ENCODE results near the gene ZBTB48.

Gene ZBTB48

GRCh38 chr1:6577831-6578525 is 1.8 kb upstream of the ZBTB48 start:
- H3K27me3 ChIP-seq (ENCODE audit: control insufficient read depth, insufficient read depth, low read length), result no peaks in the 10 kb centered on the region
- H3K36me3 ChIP-seq (ENCODE audit: control insufficient read depth, low read depth, low read length), result no peaks in the 10 kb centered on the region
- H3K9ac ChIP-seq (ENCODE audit: low read length), result no peak overlapping the region
- no peak overlapping the region for H3K27ac ChIP-seq (ENCODE audit: low read length)
- H3K4me3 ChIP-seq (ENCODE audit: low read length), result no peak overlapping the region
- no peaks in the 10 kb centered on the region for H3K9me3 ChIP-seq (ENCODE audit: control insufficient read depth, low read depth, low read length)
- H3K4me1 ChIP-seq (ENCODE audit: control insufficient read depth, low read depth, low read length), result peaks cover 5% of the 10 kb centered on the region

DNA sequence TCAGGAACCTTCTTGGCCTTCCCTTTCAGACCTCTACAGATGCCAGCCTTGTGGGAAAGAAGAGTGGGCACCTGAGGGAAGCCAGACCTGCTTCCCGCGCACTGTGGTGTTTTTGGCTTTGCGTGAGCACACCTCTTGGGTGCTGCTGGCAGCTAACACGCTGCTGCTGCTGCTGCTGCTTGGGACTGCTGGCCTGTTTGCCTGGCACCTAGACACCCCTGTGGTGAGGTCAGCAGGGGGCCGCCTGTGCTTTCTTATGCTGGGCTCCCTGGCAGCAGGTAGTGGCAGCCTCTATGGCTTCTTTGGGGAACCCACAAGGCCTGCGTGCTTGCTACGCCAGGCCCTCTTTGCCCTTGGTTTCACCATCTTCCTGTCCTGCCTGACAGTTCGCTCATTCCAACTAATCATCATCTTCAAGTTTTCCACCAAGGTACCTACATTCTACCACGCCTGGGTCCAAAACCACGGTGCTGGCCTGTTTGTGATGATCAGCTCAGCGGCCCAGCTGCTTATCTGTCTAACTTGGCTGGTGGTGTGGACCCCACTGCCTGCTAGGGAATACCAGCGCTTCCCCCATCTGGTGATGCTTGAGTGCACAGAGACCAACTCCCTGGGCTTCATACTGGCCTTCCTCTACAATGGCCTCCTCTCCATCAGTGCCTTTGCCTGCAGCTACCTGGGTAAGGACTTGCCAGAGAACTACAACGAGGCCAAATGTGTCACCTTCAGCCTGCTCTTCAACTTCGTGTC is 995 bp upstream of the ZBTB48 start:
- Histone ChIP-seq H3K27me3 (ENCODE audit: control insufficient read depth, insufficient read depth, low read length) (no peaks in the 10 kb centered on the region), H3K36me3 (ENCODE audit: control insufficient read depth, low read depth, low read length) (no peaks in the 10 kb centered on the region), H3K9ac (ENCODE audit: low read length) (peak overlapping the region; percentile 28), H3K27ac (ENCODE audit: low read length) (no peak overlapping the region), H3K9me3 (ENCODE audit: control insufficient read depth, low read depth, low read length) (no peaks in the 10 kb centered on the region), H3K4me1 (ENCODE audit: control insufficient read depth, low read depth, low read length) (peaks cover 5% of the 10 kb centered on the region), H3K4me3 (ENCODE audit: low read length) (peak overlapping the region; percentile 75)

DNA sequence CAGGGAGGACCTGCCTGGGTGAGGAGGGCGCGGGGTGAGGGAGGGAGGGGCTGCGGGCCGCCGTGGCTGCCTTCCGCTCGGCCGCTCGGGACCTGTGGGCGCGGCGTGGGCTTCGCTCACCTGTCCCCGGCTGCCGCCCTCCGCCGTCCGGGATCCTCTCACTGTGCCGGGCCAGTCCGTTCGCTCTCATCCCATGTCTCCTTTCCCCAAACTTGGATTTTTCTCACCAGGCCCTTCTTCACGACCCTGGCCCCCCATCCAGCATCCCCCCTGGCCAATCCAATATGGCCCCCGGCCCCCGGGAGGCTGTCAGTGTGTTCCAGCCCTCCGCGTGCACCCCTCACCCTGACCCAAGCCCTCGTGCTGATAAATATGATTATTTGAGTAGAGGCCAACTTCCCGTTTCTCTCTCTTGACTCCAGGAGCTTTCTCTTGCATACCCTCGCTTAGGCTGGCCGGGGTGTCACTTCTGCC is 362 bp downstream of the ZBTB48 start:
- H3K36me3 ChIP-seq (ENCODE audit: control insufficient read depth, low read depth, low read length), result no peaks in the 10 kb centered on the region
- H3K27ac ChIP-seq (ENCODE audit: low read length), result no peak overlapping the region
- no peaks in the 10 kb centered on the region for H3K9me3 ChIP-seq (ENCODE audit: control insufficient read depth, low read depth, low read length)
- H3K4me1 ChIP-seq (ENCODE audit: control insufficient read depth, low read depth, low read length), result peaks cover 5% of the 10 kb centered on the region
- peak overlapping the region; percentile 75 for H3K4me3 ChIP-seq (ENCODE audit: low read length)
- peak overlapping the region; percentile 46 for H3K9ac ChIP-seq (ENCODE audit: low read length)
- H3K27me3 ChIP-seq (ENCODE audit: control insufficient read depth, insufficient read depth, low read length), result no peaks in the 10 kb centered on the region

GRCh38 chr1:6580593-6581409 is 1.0 kb downstream of the ZBTB48 start:
- no peak overlapping the region for H3K27ac ChIP-seq (ENCODE audit: low read length)
- no peaks in the 10 kb centered on the region for H3K9me3 ChIP-seq (ENCODE audit: control insufficient read depth, low read depth, low read length)
- H3K4me3 ChIP-seq (ENCODE audit: low read length), result peak overlapping the region; percentile 75
- no peaks in the 10 kb centered on the region for H3K27me3 ChIP-seq (ENCODE audit: control insufficient read depth, insufficient read depth, low read length)
- peaks cover 5% of the 10 kb centered on the region for H3K4me1 ChIP-seq (ENCODE audit: control insufficient read depth, low read depth, low read length)
- H3K36me3 ChIP-seq (ENCODE audit: control insufficient read depth, low read depth, low read length), result no peaks in the 10 kb centered on the region
- H3K9ac ChIP-seq (ENCODE audit: low read length), result peak overlapping the region; percentile 46

DNA sequence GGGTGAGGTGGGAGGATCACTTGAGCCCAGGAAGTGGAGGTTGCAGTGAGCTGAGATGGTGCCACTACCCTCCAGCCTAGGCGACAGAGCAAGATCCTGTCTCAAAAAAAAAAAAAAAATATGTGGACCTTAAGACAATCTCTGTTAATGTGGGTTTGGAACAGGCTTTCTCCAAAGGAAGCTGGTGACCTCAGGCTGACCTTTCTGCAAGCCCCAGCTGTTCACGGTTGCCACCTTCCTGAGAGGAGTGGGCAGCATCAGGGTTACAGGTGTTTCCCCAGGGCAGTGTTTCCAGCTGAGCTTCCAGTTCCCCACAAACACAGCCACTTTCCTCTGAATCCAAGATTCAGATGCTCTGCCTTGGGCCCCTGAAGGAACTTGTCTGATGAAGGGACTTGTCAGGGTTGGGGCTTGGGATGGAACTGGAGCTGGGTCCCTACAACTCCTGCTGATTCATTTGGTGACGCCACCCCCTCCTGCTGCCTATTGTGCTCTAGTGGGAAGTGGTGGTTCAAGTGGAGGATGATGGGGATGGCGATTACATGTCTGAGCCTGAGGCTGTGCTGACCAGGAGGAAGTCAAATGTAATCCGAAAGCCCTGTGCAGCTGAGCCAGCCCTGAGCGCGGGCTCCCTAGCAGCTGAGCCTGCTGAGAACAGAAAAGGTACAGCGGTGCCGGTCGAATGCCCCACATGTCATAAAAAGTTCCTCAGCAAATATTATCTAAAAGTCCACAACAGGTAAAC is 1.9 kb downstream of the ZBTB48 start:
- Histone ChIP-seq H3K9me3 (ENCODE audit: control insufficient read depth, low read depth, low read length) (no peaks in the 10 kb centered on the region), H3K27ac (ENCODE audit: low read length) (no peak overlapping the region), H3K36me3 (ENCODE audit: control insufficient read depth, low read depth, low read length) (no peaks in the 10 kb centered on the region), H3K27me3 (ENCODE audit: control insufficient read depth, insufficient read depth, low read length) (no peaks in the 10 kb centered on the region), H3K4me3 (ENCODE audit: low read length) (no peak overlapping the region), H3K9ac (ENCODE audit: low read length) (no peak overlapping the region), H3K4me1 (ENCODE audit: control insufficient read depth, low read depth, low read length) (peaks cover 5% of the 10 kb centered on the region)

- Histone ChIP-seq H3K27ac (ENCODE audit: low read length) (no peak overlapping the region), H3K4me3 (ENCODE audit: low read length) (no peak overlapping the region), H3K36me3 (ENCODE audit: control insufficient read depth, low read depth, low read length) (no peaks in the 10 kb centered on the region), H3K9me3 (ENCODE audit: control insufficient read depth, low read depth, low read length) (no peaks in the 10 kb centered on the region), H3K27me3 (ENCODE audit: control insufficient read depth, insufficient read depth, low read length) (no peaks in the 10 kb centered on the region), H3K4me1 (ENCODE audit: control insufficient read depth, low read depth, low read length) (peaks cover 5% of the 10 kb centered on the region), H3K9ac (ENCODE audit: low read length) (no peak overlapping the region)
Observed at GRCh38 chr1:6582370-6582769, 2.6 kb downstream of the ZBTB48 start.

GRCh38 chr1:6584126-6585080 is 4.6 kb downstream of the ZBTB48 start:
- Histone ChIP-seq H3K27ac (ENCODE audit: low read length) (no peak overlapping the region), H3K9me3 (ENCODE audit: control insufficient read depth, low read depth, low read length) (no peaks in the 10 kb centered on the region), H3K27me3 (ENCODE audit: control insufficient read depth, insufficient read depth, low read length) (no peaks in the 10 kb centered on the region), H3K36me3 (ENCODE audit: control insufficient read depth, low read depth, low read length) (peaks cover 13% of the 10 kb centered on the region), H3K4me3 (ENCODE audit: low read length) (no peak overlapping the region), H3K4me1 (ENCODE audit: control insufficient read depth, low read depth, low read length) (peaks cover 5% of the 10 kb centered on the region), H3K9ac (ENCODE audit: low read length) (no peak overlapping the region)

DNA sequence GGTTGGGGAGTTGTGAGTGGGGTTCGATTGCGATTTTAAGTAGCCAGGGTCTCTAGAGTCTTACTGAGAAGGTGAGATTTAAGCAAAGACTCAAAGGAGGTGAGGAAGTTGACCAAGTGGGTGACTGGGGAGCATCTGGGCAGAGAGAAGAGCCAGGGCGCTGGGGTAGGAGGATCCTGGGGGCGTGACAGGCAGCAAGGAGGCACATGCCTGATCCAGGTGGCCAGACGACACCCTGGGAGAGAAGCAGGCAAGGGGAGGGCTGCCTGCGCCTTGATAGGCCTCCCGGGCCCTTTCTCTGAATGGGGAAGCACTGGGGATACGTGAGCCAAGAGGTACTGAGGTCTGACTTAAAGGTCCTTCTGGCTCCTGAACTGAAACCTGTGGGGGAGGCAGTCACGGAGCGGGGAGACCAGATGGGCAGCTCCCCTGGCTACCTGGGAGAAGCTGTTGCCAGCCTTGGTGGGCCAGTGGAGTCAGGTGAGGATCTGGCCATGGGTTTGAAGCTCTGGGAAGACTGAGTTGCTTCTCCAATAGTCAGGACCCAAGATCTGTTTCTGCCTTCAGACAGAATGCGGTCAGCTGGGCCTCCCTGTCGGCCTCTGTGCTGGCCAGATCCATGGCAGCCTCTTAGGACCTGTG is 5.4 kb downstream of the ZBTB48 start:
- H3K27ac ChIP-seq (ENCODE audit: low read length), result no peak overlapping the region
- no peak overlapping the region for H3K4me3 ChIP-seq (ENCODE audit: low read length)
- H3K27me3 ChIP-seq (ENCODE audit: control insufficient read depth, insufficient read depth, low read length), result no peaks in the 10 kb centered on the region
- peaks cover 18% of the 10 kb centered on the region for H3K36me3 ChIP-seq (ENCODE audit: control insufficient read depth, low read depth, low read length)
- no peaks in the 10 kb centered on the region for H3K9me3 ChIP-seq (ENCODE audit: control insufficient read depth, low read depth, low read length)
- H3K9ac ChIP-seq (ENCODE audit: low read length), result no peak overlapping the region
- peaks cover 5% of the 10 kb centered on the region for H3K4me1 ChIP-seq (ENCODE audit: control insufficient read depth, low read depth, low read length)

DNA sequence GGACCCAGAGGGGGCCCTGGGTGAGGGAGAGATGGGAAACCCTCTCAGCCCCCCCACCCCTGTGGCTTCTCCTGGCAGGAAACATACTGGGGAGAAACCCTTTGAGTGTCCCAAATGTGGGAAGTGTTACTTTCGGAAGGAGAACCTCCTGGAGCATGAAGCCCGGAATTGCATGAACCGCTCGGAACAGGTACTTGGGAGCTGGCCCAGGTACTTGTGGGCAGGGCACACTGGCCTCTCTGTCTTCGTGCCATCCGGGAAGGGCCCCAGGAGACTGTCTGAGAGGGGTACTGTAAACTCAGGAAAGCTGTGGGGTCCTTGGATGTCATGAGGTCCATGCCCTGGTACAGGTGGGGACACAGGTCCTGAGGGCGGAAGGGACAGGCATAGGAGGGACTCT is 6.0 kb downstream of the ZBTB48 start:
- peaks cover under 1% of the 10 kb centered on the region for H3K4me1 ChIP-seq (ENCODE audit: control insufficient read depth, low read depth, low read length)
- no peak overlapping the region for H3K4me3 ChIP-seq (ENCODE audit: low read length)
- no peak overlapping the region for H3K9ac ChIP-seq (ENCODE audit: low read length)
- no peak overlapping the region for H3K27ac ChIP-seq (ENCODE audit: low read length)
- H3K27me3 ChIP-seq (ENCODE audit: control insufficient read depth, insufficient read depth, low read length), result no peaks in the 10 kb centered on the region
- H3K9me3 ChIP-seq (ENCODE audit: control insufficient read depth, low read depth, low read length), result no peaks in the 10 kb centered on the region
- H3K36me3 ChIP-seq (ENCODE audit: control insufficient read depth, low read depth, low read length), result peaks cover 22% of the 10 kb centered on the region

DNA sequence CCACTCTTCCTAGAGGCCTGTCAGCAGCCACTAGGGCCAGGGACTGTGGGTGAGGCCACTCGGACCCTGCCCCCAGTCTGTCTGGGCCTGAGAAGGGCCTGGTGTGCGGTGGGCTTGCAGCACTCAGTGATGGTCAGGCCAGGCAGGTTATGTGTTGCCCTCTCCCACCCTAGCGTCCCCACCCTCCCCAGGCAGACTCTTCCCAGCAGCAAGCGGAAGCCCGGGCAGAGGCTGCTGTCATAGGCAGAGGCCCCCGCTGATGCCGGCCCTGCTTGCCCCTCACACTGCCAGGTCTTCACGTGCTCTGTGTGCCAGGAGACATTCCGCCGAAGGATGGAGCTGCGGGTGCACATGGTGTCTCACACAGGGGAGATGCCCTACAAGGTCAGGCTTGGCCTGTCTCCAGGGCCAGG is 6.6 kb downstream of the ZBTB48 start:
- H3K27me3 ChIP-seq (ENCODE audit: control insufficient read depth, insufficient read depth, low read length), result no peaks in the 10 kb centered on the region
- no peak overlapping the region for H3K9ac ChIP-seq (ENCODE audit: low read length)
- no peak overlapping the region for H3K27ac ChIP-seq (ENCODE audit: low read length)
- H3K4me1 ChIP-seq (ENCODE audit: control insufficient read depth, low read depth, low read length), result no peaks in the 10 kb centered on the region
- no peaks in the 10 kb centered on the region for H3K9me3 ChIP-seq (ENCODE audit: control insufficient read depth, low read depth, low read length)
- H3K4me3 ChIP-seq (ENCODE audit: low read length), result no peak overlapping the region
- peaks cover 22% of the 10 kb centered on the region for H3K36me3 ChIP-seq (ENCODE audit: control insufficient read depth, low read depth, low read length)

Data from iPS-18a (cell line).